HG03354 (cell line): ENCODE measurements around the gene PAK1.
"Not testable (repeated sequence)": the region's sequence is repeated elsewhere in the genome, so short reads cannot be mapped to it uniquely, and the experiment has no call there.

ENCODE experiments used
- ATAC-seq: cut with Tn5 transposase; IDR thresholded peaks from one replicate; pipeline ENCODE4 v1.9.1; 2021; ENCODE audit warnings: mild to moderate bottlenecking; ENCODE audit not compliant: unreplicated experiment, poor library complexity, severe bottlenecking

Gene PAK1

DNA sequence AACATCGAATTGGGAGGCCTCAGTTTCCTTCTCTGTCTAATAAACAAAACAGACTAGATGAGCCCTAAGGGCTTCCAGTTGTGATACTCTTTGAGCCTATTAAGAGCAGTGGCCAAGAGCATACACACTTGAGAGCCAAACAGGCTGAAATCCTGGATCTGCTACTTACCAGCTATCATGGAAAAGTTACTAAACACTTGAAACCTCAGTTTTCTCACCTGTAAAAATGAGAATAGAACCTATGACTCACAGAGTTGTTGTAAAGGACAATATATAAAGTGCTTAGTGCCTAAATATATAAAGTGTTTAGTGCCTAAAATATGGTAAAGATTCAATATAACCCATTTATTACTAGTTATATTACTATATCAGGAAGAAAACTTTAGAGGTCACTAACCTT lies 148.7 kb downstream of the PAK1 start:
- no peak for ATAC-seq

DNA sequence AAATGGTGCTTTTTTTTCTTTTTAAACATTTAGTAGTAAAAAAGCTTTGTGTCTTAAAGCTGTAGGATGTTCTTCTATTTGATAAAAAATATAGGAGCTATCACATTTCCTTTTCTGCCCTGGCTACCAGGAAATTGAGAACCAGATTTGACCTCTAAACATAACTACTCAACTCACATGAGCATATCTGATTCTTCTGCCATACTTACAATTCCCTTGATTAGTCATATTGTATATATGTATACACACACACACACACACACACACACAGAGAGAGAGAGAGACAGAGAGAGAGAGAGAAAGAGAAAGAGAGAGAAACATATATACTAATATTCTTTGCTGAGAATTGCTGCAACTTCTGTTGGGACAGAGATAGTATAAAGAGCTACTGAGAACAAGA lies 149.4 kb downstream of the PAK1 start:
- no peak for ATAC-seq

- ATAC-seq: no peak
These were observed 150.8 kb downstream of the PAK1 start for GRCh38 chr11:77322926-77323590.

DNA sequence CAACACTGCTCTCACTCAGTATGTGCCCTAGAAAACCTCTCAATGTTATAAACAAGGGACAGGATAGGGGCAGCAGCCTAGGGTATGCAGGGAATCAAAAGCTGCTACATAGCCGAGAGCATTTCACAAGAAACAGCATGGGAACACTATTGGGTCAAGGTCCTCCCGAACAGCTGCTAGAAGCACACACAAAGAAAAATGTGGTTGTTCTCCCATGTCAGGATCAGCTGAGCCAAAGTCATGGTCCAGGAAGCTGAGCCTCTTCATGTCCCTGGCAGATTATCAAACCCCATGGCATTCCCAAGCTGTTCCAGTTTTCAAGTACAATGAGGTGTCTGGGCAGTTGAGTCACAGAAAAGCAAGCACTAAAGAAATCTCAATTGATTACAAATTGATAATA lies 151.4 kb downstream of the PAK1 start:
- no peak for ATAC-seq

DNA sequence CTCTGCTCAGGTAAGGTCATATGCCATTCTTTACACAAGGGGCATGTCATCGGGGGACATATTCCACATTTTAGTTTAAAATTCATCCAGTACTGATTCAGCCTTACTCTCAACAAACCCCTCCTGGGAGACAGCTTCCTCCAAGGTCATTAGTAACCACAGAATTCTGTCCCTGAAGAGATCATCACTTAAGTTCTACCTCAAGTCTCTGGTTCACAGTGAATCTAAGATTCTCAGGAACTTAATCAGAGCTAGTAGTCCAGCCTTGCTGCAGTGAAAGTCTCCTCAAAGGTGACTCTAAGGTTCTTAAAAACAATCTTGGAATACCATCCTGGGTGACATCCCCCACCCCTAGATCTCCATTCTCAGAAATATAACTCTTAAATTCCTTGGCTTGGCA lies 153.5 kb downstream of the PAK1 start:
- ATAC-seq: no peak

DNA sequence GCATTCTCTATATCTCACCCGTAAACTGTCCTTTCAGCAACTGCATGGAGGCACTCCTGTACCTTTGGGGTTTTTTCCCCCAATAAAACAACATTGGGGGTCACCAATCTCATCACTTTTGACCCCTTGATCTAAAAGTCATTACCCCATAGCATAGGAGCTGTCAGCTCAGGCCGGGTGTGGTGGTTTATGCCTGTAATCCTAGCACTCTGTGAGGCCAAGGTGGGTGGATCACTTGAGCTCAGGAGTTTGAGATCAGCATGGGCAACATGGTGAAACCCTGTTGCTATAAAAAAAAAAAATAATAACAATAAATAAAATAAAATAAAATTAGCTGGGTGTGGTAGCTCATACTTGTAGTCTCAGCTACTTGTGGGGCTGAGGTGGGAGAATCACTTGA lies 155.3 kb downstream of the PAK1 start:
- no peak for ATAC-seq

DNA sequence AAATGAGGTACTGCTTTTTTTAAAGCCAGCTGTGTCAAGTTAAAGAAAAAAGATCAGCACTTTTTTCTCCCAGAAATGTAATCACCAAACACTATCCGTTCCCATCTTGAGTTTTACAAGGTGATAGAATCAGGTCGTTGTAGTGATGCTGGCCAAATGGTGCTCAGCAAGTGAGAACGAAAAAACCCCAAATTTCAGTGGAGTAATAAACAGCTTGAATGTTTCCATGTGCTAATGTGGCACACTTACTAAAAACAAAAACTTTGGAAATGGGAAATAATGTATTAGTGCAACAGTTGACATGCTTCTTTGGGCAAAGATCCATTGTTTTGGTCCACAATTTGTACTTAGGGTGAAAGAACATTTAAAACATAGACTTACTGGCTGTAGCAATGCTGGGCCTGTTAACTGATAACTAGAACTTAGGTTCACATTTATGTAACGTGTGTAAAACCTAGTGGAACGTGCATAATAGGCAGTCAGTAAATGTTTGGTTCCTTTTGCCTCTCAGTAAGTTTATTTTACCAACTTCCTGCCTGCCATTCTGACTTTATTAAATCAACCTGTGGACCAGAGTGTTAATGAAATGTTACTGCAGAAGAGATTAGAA lies 157.1 kb downstream of the PAK1 start:
- no peak for ATAC-seq

DNA sequence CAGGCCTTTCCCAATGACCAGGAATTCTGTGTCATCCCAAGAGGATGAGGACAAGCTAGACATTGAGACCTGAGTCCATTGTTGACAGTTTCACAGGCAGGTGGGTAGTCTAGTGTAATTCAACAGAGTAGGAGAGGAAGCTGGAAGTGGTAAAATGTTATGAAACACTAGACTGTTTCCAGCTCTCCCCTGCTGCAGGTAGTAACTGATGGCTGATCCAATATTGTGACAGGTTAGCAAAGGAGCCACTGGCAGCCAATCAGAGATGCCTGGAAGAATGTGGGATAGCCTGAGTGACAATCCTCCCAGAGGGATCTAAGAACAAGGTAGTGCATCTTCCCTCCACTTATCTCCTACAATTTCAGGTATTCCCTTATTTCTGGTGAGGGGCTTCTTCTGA lies 161.8 kb downstream of the PAK1 start:
- ATAC-seq: no peak

DNA sequence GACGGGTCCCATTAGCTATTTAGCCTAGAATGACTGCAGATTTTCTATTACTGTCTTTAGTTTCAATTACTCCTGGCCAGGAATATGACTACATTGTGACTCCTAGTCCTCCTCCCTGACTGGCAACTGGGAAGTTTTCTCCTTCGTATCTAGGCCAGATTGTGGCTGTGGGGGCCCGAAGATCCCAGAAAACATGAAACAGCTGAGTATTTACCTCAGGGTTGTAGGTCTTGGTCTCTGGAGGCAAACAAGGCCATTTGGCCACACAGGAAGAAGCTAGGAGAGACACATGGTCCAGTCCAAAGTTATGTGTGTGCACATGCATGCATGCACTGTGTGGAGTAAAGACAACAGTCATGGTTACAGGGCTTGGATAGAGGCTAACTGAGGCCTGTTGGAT lies 162.2 kb downstream of the PAK1 start:
- no peak for ATAC-seq

DNA sequence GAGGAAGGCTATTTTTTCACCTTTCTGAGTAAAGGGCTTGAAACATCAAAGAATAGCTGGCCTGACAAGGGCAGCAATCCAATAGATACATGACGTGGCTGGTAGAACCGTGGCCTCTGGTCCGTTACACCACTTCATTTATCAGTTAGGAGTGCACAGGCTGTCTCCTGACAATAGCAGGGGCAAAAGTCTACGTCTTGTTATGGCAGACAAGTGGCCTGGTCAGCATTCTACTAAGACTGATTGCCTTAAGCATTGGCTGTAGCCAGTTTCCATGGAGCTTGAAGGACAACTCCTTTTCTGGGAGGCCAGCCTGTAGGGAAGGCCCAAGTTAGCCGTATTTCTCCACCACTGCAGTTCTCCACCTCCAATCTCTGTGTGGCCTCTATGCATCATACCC lies 163.2 kb downstream of the PAK1 start:
- no peak for ATAC-seq

DNA sequence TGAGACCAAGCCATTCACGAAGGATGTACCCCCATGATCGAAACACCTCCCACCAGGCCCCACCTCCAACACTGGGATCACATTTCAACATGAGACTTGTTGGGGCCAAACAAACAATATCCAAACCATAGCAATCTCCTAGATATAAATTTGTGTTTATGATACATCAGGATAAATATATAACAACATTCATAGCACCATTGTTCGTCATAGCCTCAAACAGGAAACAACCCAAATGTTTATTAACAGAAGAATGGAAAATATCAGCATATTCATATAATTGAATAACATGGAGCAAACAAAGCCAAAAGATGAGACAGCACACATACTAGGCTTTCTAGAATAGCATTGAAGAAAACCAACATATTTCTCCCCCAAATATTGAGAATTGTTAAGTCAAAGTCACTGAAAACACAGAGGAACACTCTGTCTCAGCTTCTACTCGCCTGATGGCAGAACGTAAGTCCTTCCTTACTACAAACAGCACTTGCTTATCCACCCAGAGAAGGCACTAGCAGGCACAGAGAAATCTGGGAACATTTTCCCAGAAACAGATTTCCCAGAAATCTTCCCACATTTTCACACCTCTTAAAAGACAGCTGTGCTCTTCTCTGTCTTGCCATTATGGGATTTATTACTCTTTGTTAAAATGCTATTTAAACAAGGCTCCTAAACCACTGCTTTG lies 164.4 kb downstream of the PAK1 start:
- no peak for ATAC-seq

DNA sequence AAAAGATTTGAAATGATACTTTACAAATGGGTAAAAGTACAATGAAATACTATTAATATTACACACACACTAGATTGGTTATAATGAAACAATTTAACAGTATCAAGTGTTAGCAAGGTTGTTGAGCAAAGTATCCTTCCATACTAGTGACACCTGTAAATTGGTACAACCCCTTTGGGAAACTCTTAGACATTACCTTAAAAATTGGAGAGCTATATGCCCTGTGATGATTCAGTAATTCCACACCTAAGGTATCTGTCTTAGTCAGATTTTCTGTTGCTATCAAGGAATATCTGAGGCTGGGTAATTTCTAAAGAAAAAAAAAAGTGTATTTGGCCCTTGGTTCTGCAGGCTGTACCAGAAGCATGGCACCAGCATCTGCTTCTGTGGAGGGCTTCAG lies 165.1 kb downstream of the PAK1 start:
- ATAC-seq: no peak

GRCh38 chr11:77303328-77303727 lies 170.6 kb downstream of the PAK1 start:
- no peak for ATAC-seq

DNA sequence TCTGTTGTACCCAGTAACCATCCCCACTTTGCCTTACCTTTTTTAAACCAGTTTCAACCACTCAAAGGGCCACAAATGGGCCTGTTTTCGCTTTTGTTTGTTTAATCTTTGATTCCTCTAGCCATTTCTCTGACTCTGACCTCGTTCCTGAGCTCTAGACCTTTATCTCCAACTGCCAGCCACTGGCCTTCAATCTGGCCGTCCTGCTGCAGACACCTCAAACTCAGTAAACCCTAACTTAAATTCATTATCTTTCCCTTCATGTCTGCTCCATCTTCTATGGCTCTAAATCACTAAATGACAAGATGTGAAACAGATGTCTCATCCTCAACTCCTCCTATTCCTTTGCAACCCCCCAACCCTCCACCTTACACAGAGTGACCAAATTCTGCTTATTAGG lies 171.1 kb downstream of the PAK1 start:
- ATAC-seq: no peak

- no peak for ATAC-seq
These were observed 172.4 kb downstream of the PAK1 start, which contains the start of gene GDPD4 for GRCh38 chr11:77301510-77301909. Gene GDPD4, minus strand, starts transcription at chr11:77301686. Its CDS starts 16,549 bp downstream, at chr11:77285137.

DNA sequence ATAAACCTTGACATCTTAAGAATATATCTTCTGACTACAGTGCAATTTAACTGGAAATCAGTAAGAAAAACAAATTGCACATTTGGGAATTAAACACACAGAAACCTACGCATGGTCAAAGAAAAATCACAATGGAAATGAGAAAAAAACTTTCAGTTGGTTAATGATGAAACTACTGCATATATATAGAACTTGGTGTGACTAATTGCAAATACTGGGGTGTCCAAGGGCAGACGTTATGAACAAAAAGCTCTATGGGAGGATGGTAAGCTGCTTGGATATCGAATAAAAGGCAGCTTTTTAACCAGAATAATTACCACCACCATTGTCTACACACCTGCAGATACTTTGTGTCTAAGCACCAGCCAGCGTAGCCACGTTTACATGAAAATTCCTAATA lies 173.2 kb downstream of the PAK1 start:
- no peak for ATAC-seq

GRCh38 chr11:77300028-77300427 lies 173.9 kb downstream of the PAK1 start:
- ATAC-seq: not testable (repeated sequence)

- ATAC-seq: no peak
These were observed 174.3 kb downstream of the PAK1 start for GRCh38 chr11:77299528-77299993.

GRCh38 chr11:77294040-77294439 lies 179.9 kb downstream of the PAK1 start:
- ATAC-seq: no peak

DNA sequence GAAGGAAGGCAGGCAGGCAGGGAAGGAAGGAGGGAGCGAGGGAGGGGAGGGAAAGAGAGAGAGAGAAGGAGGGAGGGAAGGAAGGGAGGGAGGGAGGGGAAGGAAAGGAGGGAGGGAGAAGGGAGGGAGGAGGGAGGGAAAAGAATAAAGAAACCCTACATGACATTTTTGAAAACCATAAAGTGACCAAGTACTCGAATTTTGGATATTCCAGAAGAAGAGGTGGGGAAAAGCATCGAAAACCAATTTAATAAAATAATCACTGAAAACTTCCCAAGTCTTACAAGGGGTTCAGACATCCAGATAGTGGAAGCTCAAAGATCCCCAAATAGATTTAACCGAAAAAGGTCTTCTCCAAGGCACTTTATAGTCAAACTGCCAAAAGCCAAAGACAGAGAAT lies 184.2 kb downstream of the PAK1 start:
- no peak for ATAC-seq

DNA sequence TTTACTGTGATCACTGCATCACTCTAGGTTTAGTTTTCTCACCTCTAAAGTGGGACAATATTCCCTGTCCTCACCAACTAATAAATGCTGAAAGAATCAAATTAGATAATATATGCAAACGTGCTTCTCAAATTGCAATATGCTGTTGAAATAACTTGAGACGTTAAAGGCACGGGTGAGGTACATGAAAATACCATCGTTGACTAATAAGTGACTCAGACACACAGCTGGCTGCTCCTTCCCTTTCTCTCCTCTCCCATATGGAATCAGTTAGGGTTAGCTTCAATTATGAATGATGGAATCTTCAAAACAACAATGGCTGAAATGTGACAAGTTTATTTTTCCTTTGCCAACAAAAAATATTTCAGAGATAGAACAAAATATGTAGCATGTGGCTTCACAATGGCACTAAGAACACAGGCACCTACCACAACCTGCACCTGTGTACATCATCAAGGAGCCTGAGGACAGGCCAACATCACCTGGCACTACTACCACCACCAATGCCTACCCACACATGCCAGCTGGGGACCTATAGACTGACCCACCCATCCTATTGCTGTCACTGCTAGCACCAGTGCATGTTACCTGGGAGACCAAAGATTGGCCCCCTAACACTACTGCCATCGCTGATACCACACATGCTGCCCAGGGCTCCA lies 186.2 kb downstream of the PAK1 start:
- ATAC-seq: no peak
